IPS-15b (cell line): ENCODE data around the gene CRY1.

Experiments used
- H3K27me3 ChIP-seq: one replicate; pipeline ENCODE4 v1.6.1; 2013; ENCODE audit warnings: low read length; ENCODE audit not compliant: control insufficient read depth, insufficient read depth
- H3K36me3 ChIP-seq: one replicate; pipeline ENCODE4 v1.6.1; 2013; ENCODE audit warnings: low read length; ENCODE audit not compliant: control insufficient read depth, insufficient read depth
- H3K4me1 ChIP-seq: one replicate; pipeline ENCODE4 v1.6.1; 2013; ENCODE audit warnings: mild to moderate bottlenecking, low read length; ENCODE audit not compliant: control insufficient read depth, insufficient read depth
- H3K4me3 ChIP-seq: one replicate; pipeline ENCODE4 v1.5.1; 2013; ENCODE audit warnings: low read depth, low read length
- H3K9ac ChIP-seq: one replicate; pipeline ENCODE4 v1.6.1; 2013; ENCODE audit warnings: low read depth, mild to moderate bottlenecking, low read length
- H3K9me3 ChIP-seq: one replicate; pipeline ENCODE4 v1.6.1; 2013; ENCODE audit warnings: mild to moderate bottlenecking, low read length; ENCODE audit not compliant: control insufficient read depth, insufficient read depth

CRY1 gene

GRCh38 chr12:106987846-106988245, 105.5 kb downstream of the CRY1 start:
- no peak overlapping the region for H3K9ac ChIP-seq

DNA sequence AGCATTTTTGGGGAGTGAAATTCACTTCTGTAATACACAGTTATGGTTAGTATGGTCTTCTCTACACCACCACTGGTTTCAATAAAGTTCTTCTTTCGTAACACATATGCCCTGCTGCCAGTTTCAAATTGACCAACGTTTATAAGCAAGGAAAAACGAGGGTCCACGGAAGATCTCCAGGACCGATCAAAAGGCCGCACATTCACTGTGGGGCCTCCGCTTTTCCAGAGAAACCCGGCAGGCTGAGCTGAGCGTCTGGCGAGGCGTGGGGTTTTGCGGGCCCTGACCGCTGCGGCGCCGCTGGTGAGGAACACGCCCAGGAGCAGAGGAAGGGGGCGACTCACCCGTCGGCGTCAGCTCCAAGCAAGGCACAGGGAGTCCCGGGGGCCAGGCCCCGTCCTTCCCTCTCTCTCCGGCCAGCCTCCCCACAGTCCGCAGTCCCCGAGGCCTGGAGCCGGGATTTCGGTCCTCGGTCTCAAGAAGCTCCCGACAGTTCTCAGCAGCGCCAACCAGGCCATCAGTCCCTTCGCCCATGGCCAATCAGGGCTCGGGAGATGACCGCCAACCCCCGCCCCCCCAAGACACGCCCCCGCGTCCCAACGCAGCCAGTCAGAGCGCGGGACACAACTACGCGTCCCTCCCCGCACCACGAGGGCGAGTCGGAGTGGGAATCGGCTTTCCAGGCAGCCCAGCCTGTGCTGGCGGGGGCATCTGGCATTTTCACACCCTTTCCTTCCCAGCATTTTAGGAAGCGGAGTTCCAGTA, 106.5 kb downstream of the CRY1 start, which contains the start of gene MTERF2:
Gene MTERF2, minus strand, starts transcription at position 522 of the 765 bp plus-strand sequence. CDS start 8,432 bp downstream, outside the sequence.
- Histone ChIP-seq H3K4me3 (peak within 1 kb of the TSS; percentile 80), H3K4me1 (peaks cover 9% of the 10 kb centered on the region), H3K9me3 (no peaks in the 10 kb centered on the region), H3K36me3 (no peaks in the 10 kb centered on the region), H3K27me3 (peaks cover 11% of the 10 kb centered on the region), H3K9ac (peak within 1 kb of the TSS; percentile 66)

More at GRCh38 chr12:106987846-106988245, 105.5 kb downstream of the CRY1 start:
- no peaks in the 10 kb centered on the region for H3K36me3 ChIP-seq
- H3K4me3 ChIP-seq, result no peak overlapping the region
- peaks cover 9% of the 10 kb centered on the region for H3K4me1 ChIP-seq
- H3K27me3 ChIP-seq, result peaks cover 11% of the 10 kb centered on the region
- H3K9me3 ChIP-seq, result no peaks in the 10 kb centered on the region

GRCh38 chr12:106986135-106986534, 107.2 kb downstream of the CRY1 start:
- Histone ChIP-seq H3K36me3 (no peaks in the 10 kb centered on the region), H3K4me3 (peak overlapping the region; percentile 80), H3K27me3 (peaks cover 11% of the 10 kb centered on the region), H3K9ac (peak overlapping the region; percentile 66), H3K9me3 (no peaks in the 10 kb centered on the region), H3K4me1 (peaks cover 9% of the 10 kb centered on the region)

- Histone ChIP-seq H3K36me3 (no peaks in the 10 kb centered on the region), H3K4me1 (peaks cover 9% of the 10 kb centered on the region), H3K4me3 (no peak overlapping the region), H3K9me3 (no peaks in the 10 kb centered on the region), H3K27me3 (peaks cover 11% of the 10 kb centered on the region), H3K9ac (no peak overlapping the region)
Observed at GRCh38 chr12:106985479-106985878, 107.9 kb downstream of the CRY1 start.

GRCh38 chr12:106984588-106985137, 108.7 kb downstream of the CRY1 start:
- Histone ChIP-seq H3K9me3 (no peaks in the 10 kb centered on the region), H3K36me3 (no peaks in the 10 kb centered on the region), H3K9ac (no peak overlapping the region), H3K4me3 (no peak overlapping the region), H3K4me1 (peaks cover 9% of the 10 kb centered on the region), H3K27me3 (peaks cover 11% of the 10 kb centered on the region)

- H3K9me3 ChIP-seq, result no peaks in the 10 kb centered on the region
- H3K9ac ChIP-seq, result no peak overlapping the region
- H3K4me1 ChIP-seq, result no peaks in the 10 kb centered on the region
- peaks cover 8% of the 10 kb centered on the region for H3K27me3 ChIP-seq
- no peaks in the 10 kb centered on the region for H3K36me3 ChIP-seq
- H3K4me3 ChIP-seq, result no peak overlapping the region
Observed at GRCh38 chr12:106982229-106982628, 111.1 kb downstream of the CRY1 start.

DNA sequence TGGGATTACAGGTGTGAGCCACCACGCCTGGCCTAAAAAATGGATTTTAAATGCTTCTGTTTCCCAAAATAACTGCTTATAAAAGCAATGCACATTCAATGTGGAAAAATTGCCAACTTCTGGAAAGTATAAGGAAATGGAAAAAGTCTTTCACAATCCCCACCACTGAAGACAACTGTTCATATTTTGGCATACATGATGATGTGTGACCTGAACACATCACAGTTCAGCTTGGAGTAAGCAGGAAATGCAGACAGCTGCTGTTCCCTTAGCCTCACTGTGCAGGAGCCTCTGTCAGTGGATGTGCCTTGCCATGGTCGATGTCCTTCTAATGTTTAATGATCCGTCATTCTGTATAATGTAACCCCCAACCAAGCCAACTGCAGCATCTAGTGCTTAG, 111.6 kb downstream of the CRY1 start:
- Histone ChIP-seq H3K27me3 (peaks cover 8% of the 10 kb centered on the region), H3K9me3 (no peaks in the 10 kb centered on the region), H3K9ac (no peak overlapping the region), H3K4me3 (no peak overlapping the region), H3K36me3 (no peaks in the 10 kb centered on the region), H3K4me1 (no peaks in the 10 kb centered on the region)

GRCh38 chr12:106980944-106981343, 112.4 kb downstream of the CRY1 start:
- no peaks in the 10 kb centered on the region for H3K9me3 ChIP-seq
- H3K36me3 ChIP-seq, result no peaks in the 10 kb centered on the region
- H3K27me3 ChIP-seq, result peaks cover 4% of the 10 kb centered on the region
- H3K4me1 ChIP-seq, result no peaks in the 10 kb centered on the region
- H3K4me3 ChIP-seq, result no peak overlapping the region
- H3K9ac ChIP-seq, result no peak overlapping the region

GRCh38 chr12:106978035-106978800, 115.1 kb downstream of the CRY1 start:
- no peaks in the 10 kb centered on the region for H3K4me1 ChIP-seq
- no peak overlapping the region for H3K9ac ChIP-seq
- no peaks in the 10 kb centered on the region for H3K27me3 ChIP-seq
- no peaks in the 10 kb centered on the region for H3K9me3 ChIP-seq
- no peak overlapping the region for H3K4me3 ChIP-seq
- no peaks in the 10 kb centered on the region for H3K36me3 ChIP-seq

DNA sequence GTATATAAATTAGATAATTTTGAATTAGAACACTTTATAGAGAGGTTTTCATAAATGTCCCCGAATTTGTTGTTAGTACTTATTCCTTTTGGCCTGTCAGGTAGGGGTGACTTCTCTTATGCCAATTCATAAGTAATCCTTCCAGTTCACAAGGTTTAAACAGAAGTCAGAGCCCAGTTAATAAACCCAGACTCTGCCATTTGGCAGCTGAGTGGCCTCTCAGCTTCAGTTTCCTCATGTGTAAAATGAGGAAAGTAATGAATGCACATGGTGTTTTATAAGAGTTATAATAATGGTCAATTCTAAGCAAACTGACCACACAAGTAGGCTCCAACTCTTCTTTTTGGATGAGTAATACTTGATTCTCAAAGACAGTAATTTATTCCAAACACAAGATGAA, 116.7 kb downstream of the CRY1 start:
- no peak overlapping the region for H3K4me3 ChIP-seq
- H3K36me3 ChIP-seq, result no peaks in the 10 kb centered on the region
- H3K4me1 ChIP-seq, result no peaks in the 10 kb centered on the region
- no peaks in the 10 kb centered on the region for H3K9me3 ChIP-seq
- H3K27me3 ChIP-seq, result no peaks in the 10 kb centered on the region
- H3K9ac ChIP-seq, result no peak overlapping the region

- Histone ChIP-seq H3K27me3 (no peaks in the 10 kb centered on the region), H3K9me3 (no peaks in the 10 kb centered on the region), H3K4me3 (no peak overlapping the region), H3K9ac (no peak overlapping the region), H3K4me1 (no peaks in the 10 kb centered on the region), H3K36me3 (no peaks in the 10 kb centered on the region)
Observed at GRCh38 chr12:106975993-106976658, 117.2 kb downstream of the CRY1 start.
